ENCODE results near the gene SYTL1.

- TF ChIP-seq POLR2A (IDR thresholded peaks at IDR 0.05; ENCODE audit: low read depth, low read length) (no peak), POLR2AphosphoS5 (IDR thresholded peaks at IDR 0.05; ENCODE audit: low read depth, low read length) (no peak), TAF1 (IDR thresholded peaks at IDR 0.05; ENCODE audit: borderline replicate concordance, low read depth, low read length) (no peak)
Observed at GRCh38 chr1:27398405-27399149, 56.8 kb downstream of the SYTL1 start.
